HG03139 (cell line): ENCODE measurements around the gene LGALS9.
"Not testable (repeated sequence)": the region's sequence is repeated elsewhere in the genome, so short reads cannot be mapped to it uniquely, and the experiment has no call there.

ENCODE experiments used
- ATAC-seq: cut with Tn5 transposase; IDR thresholded peaks from one replicate; pipeline ENCODE4 v1.9.1; 2021; ENCODE audit not compliant: unreplicated experiment

LGALS9 gene

GRCh38 chr17:27627514-27627913, 3.5 kb upstream of the LGALS9 start:
- ATAC-seq, result no peak

GRCh38 chr17:27628376-27628775, 2.6 kb upstream of the LGALS9 start:
- ATAC-seq, result no peak

- not testable (repeated sequence) for ATAC-seq
Observed at GRCh38 chr17:27629260-27629659, 1.7 kb upstream of the LGALS9 start.

- peak; percentile 18 for ATAC-seq
Observed at GRCh38 chr17:27631411-27631760, 398 bp downstream of the LGALS9 start.

- ATAC-seq, result no peak
Observed at GRCh38 chr17:27631897-27632725, 1.1 kb downstream of the LGALS9 start.

- ATAC-seq, result not testable (repeated sequence)
Observed at GRCh38 chr17:27632766-27633165, 1.8 kb downstream of the LGALS9 start.

- ATAC-seq, result no peak
Observed at GRCh38 chr17:27633312-27634025, 2.5 kb downstream of the LGALS9 start.

GRCh38 chr17:27634026-27634335, 3.0 kb downstream of the LGALS9 start:
- ATAC-seq, result no peak

GRCh38 chr17:27634776-27635175, 3.8 kb downstream of the LGALS9 start:
- ATAC-seq, result no peak

- no peak for ATAC-seq
Observed at GRCh38 chr17:27635275-27635823, 4.4 kb downstream of the LGALS9 start.

- ATAC-seq, result not testable (repeated sequence)
Observed at GRCh38 chr17:27636005-27636520, 5.1 kb downstream of the LGALS9 start.

GRCh38 chr17:27637818-27638217, 6.8 kb downstream of the LGALS9 start:
- not testable (repeated sequence) for ATAC-seq

GRCh38 chr17:27638415-27638914, 7.5 kb downstream of the LGALS9 start:
- not testable (repeated sequence) for ATAC-seq

GRCh38 chr17:27640790-27641189, 9.8 kb downstream of the LGALS9 start:
- ATAC-seq, result no peak

- no peak for ATAC-seq
Observed at GRCh38 chr17:27644586-27644985, 13.6 kb downstream of the LGALS9 start.

GRCh38 chr17:27645621-27646020, 14.6 kb downstream of the LGALS9 start:
- not testable (repeated sequence) for ATAC-seq

GRCh38 chr17:27646232-27646631, 15.2 kb downstream of the LGALS9 start:
- ATAC-seq, result no peak

GRCh38 chr17:27647765-27648164, 16.8 kb downstream of the LGALS9 start:
- no peak for ATAC-seq

GRCh38 chr17:27649111-27649571, 18.2 kb downstream of the LGALS9 start:
- not testable (repeated sequence) for ATAC-seq

GRCh38 chr17:27649929-27650328, 18.9 kb downstream of the LGALS9 start:
- no peak for ATAC-seq

GRCh38 chr17:27650836-27651235, 19.8 kb downstream of the LGALS9 start:
- ATAC-seq, result no peak
